Endothelial cell (in vitro differentiated cells): ENCODE measurements around the gene TREM2. TPM values are rescaled to one million over a fixed set of nuclear protein-coding genes. Genes with fewer than 3 reads are reported as not detected.

Experiments
- DNase-seq: peaks from one replicate; pipeline ENCODE4 v3.0.0; 2021; ENCODE audit warnings: low spot score
- H3K27ac Mint-ChIP-seq: one replicate; pipeline ENCODE4 v1.8.0; 2021; ENCODE audit warnings: mixed read lengths, inconsistent platforms; ENCODE audit not compliant: unreplicated experiment
- H3K27me3 Mint-ChIP-seq: one replicate; pipeline ENCODE4 v1.8.0; 2021; ENCODE audit warnings: mild to moderate bottlenecking, moderate library complexity, mixed read lengths, inconsistent platforms; ENCODE audit not compliant: unreplicated experiment
- H3K36me3 Mint-ChIP-seq: one replicate; pipeline ENCODE4 v1.8.0; 2021; ENCODE audit warnings: mild to moderate bottlenecking, low read depth, mixed read lengths, inconsistent platforms; ENCODE audit not compliant: unreplicated experiment
- H3K4me1 Mint-ChIP-seq: one replicate; pipeline ENCODE4 v1.8.0; 2021; ENCODE audit warnings: mild to moderate bottlenecking, mixed read lengths, inconsistent platforms; ENCODE audit not compliant: unreplicated experiment
- H3K4me3 Mint-ChIP-seq: one replicate; pipeline ENCODE4 v1.8.0; 2021; ENCODE audit warnings: mild to moderate bottlenecking, mixed read lengths, inconsistent platforms; ENCODE audit not compliant: unreplicated experiment
- H3K9me3 Mint-ChIP-seq: one replicate; pipeline ENCODE4 v1.8.0; 2021; ENCODE audit warnings: mixed read lengths, inconsistent platforms; ENCODE audit not compliant: unreplicated experiment
- CTCF ChIP-seq: fragments of 200-600 bp; sonication (generic); IDR thresholded peaks from one replicate; pipeline ENCODE4 v1.5.0; 2021; ENCODE audit warnings: antibody characterized with exemption; ENCODE audit not compliant: unreplicated experiment
- total RNA-seq: library from RNA; stranded (reverse); fragmentation: NEBNext Ultra II Directional; extraction: Animal tissue kit (Norgen Biotek cat#: 25700); gene quantifications from one replicate; pipeline ENCODE4 v1.2.1, GENCODE V29; 2021; ENCODE audit not compliant: unreplicated experiment

The TREM2 gene
- total RNA-seq, 1 donor from 2014 or later, result not detected

DNA sequence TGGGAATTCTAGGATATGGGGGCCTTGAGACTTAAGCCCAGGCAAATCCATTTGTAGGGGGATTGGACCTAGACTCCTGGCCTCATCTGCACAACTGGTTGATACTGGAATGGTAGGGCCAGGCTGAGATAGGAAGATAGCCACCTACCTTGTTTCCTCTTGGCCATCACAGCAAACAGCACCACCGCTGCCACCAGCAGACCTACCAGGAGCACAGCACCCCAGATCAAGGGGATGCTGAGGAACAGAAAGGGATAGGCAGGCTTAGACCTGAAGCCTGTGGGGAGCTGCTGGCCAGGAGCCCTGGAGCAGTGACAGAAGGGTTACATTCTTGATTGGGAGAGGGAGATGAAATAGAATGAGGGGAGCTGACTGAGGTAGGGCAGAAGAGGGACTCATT, 12.2 kb downstream of the TREM2 start:
- Mint-ChIP-seq H3K27ac (no peak overlapping the region), H3K36me3 (peaks cover 4% of the 10 kb centered on the region), H3K27me3 (peaks cover 8% of the 10 kb centered on the region), H3K4me1 (peaks cover 28% of the 10 kb centered on the region), H3K9me3 (no peaks in the 10 kb centered on the region), H3K4me3 (no peak overlapping the region)
- TF ChIP-seq CTCF, result no peak
- no peak for DNase-seq

DNA sequence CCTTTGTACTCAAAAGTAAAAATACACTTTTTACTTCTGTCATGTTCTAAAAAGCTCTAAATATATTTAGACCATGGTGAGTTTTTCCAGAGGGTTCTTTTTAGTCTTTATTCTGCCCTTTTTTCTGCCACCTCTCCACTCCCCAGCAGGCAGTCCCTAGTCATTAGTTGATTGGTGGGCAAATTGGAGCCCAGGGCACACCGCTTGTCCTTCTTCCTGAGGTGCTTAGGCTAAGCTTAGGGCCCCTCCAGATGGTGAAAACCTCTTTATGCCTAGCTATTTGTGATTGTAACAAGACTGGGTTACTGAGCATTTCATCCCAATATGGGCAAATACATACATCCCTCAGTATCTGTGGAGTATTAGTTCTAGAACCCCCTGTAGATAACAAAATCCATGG, 15.0 kb downstream of the TREM2 start:
- DNase-seq, result no peak
- no peak overlapping the region for H3K4me3 Mint-ChIP-seq
- H3K27me3 Mint-ChIP-seq, result peaks cover 9% of the 10 kb centered on the region
- no peak for TF ChIP-seq CTCF
- no peak overlapping the region for H3K27ac Mint-ChIP-seq
- H3K9me3 Mint-ChIP-seq, result no peaks in the 10 kb centered on the region
- H3K4me1 Mint-ChIP-seq, result peaks cover 18% of the 10 kb centered on the region
- peaks cover 4% of the 10 kb centered on the region for H3K36me3 Mint-ChIP-seq

DNA sequence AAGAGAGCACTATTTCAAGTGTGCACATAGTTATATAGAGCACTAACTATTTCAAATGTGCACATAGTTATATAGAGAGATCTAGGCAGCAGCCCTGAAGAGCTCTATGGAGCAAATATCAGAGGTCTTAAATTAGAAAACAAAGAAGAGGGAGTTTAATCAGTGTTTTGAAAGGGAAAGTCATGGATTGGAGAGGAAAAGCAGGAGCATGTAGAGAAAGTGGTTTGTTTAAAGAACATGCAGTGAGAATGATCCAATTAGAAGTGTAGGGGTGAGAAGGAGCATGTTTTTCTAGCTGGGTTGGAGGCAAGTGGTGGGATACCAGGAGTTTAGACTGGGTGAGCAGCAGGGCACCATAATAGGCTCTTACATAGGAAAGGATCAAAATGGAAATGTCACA, 26.0 kb downstream of the TREM2 start:
- Mint-ChIP-seq H3K4me1 (peaks cover 28% of the 10 kb centered on the region), H3K36me3 (no peaks in the 10 kb centered on the region), H3K27me3 (peaks cover 4% of the 10 kb centered on the region), H3K9me3 (no peaks in the 10 kb centered on the region), H3K27ac (no peak overlapping the region), H3K4me3 (no peak overlapping the region)
- no peak for DNase-seq
- TF ChIP-seq CTCF, result no peak

DNA sequence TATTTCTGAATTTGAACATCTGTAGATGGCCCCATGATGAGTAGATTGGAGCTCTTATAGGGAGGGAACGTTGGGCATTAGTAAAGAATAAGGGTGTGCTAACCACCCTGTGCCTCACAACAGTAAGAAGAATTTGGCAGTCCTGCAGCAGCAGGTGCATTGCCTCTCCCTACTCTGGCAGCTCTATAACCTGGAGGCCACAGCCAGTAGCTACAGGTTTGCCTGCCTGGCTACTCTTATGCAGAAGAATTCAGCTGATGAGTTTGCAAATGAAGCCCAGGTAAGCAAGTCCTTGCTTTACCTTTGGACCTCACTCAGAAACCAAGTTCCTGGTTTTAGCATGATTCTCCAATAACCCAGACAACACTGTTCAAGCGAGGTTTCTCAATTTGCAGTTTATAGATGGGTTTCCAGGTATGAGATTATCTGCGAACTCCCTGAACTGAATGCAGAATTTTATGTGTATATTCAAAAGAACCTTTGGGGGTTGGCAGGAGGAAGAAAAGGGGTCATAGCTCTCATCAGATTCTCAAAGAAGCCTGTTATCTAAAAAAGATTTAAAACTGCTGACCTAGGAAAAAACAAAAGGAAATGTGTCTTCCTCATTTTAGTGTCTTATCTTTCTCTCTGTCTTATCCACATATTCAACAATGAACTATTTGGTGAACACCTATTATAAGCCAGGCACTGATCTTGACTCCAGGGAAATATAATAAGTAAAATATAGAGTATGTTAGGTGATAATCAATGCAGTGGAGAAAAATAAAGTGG, 27.7 kb downstream of the TREM2 start:
- Mint-ChIP-seq H3K27me3 (peaks cover 4% of the 10 kb centered on the region), H3K9me3 (no peaks in the 10 kb centered on the region), H3K36me3 (no peaks in the 10 kb centered on the region), H3K4me3 (no peak overlapping the region), H3K4me1 (peaks cover 23% of the 10 kb centered on the region), H3K27ac (no peak overlapping the region)
- no peak for DNase-seq
- no peak for TF ChIP-seq CTCF

DNA sequence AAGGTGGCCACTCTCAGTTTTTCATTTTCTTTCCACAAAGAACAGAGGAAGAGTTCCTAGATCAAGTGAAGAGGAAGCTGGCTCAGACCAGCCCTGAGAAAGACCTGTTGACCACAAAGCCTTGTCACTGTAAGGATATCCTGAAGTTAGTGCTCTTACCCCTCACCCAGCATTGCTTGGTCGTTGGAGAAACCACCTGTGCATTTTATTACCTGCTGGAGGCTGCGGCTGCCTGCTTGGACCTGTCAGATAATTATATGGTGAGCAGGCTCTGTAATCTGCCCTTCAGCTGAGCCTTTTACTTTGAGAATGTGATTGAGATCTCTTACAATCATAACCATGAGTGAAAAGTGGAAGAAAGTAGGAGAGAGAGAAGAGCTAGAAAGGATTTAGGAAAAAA, 30.7 kb downstream of the TREM2 start:
- H3K36me3 Mint-ChIP-seq, result no peaks in the 10 kb centered on the region
- no peak for DNase-seq
- H3K27me3 Mint-ChIP-seq, result no peaks in the 10 kb centered on the region
- TF ChIP-seq CTCF, result no peak
- H3K4me3 Mint-ChIP-seq, result no peak overlapping the region
- H3K9me3 Mint-ChIP-seq, result no peaks in the 10 kb centered on the region
- peaks cover 14% of the 10 kb centered on the region for H3K4me1 Mint-ChIP-seq
- H3K27ac Mint-ChIP-seq, result no peak overlapping the region
